Measurements from ENCODE around the gene KANSL1L.

KANSL1L gene

DNA sequence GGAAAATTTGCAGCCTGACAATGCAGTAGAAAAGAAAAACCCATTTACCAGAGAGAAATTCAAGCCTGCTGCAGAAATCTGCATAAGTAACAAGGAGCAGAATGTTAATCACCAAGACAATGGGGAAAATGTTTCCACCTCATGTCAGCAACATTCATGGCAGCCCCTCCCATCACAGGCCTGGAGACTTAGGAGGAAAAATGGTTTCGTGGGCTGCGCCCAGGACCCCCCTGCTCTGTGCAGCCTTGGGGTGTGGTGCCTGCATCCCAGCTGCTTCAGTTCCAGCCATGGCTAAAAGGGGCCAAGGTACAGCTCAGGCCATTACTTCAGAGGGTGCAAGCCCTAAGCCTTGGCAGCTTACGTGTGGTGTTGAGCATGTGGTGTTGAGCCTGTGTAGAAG, 115.4 kb downstream of the KANSL1L start:
- no peaks in the 10 kb centered on the region for H3K4me1 ChIP-seq (ENCODE audit: control insufficient read depth, insufficient read depth, low read length)
- no peak overlapping the region for H3K9ac ChIP-seq (ENCODE audit: low read length)
- H3K9me3 ChIP-seq (ENCODE audit: control insufficient read depth, low read length), result peaks cover 11% of the 10 kb centered on the region
- H3K4me3 ChIP-seq (ENCODE audit: low read length), result no peak overlapping the region
- no peaks in the 10 kb centered on the region for H3K36me3 ChIP-seq (ENCODE audit: control insufficient read depth, insufficient read depth, low read length, severe bottlenecking)
- H3K27me3 ChIP-seq (replicated peaks; ENCODE audit: control insufficient read depth, insufficient read depth, low read length), result no peaks in the 10 kb centered on the region
- DNase-seq (ENCODE audit: low read depth), result no peak

DNA sequence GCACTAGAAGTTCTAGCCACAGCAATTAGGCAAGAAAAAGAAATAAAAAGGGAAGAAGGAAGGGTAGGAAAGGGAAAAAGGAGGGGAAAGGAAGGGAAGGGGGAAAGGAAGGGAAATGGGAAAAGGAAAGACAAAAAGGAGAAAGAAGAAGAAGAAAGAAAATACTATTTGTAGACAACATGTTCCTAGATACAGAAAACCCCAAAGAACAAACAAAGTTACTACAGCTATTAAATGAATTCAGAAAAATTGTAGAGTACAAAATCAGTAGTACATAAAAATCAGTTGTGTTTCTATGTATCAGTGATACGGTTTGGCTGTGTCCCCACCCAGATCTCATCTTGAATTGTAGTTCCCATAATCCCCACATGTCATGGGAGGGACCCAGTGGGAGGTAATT, 116.5 kb downstream of the KANSL1L start:
- DNase-seq (ENCODE audit: low read depth), result no peak
- H3K9ac ChIP-seq (ENCODE audit: low read length), result no peak overlapping the region
- H3K27me3 ChIP-seq (replicated peaks; ENCODE audit: control insufficient read depth, insufficient read depth, low read length), result no peaks in the 10 kb centered on the region
- H3K36me3 ChIP-seq (ENCODE audit: control insufficient read depth, insufficient read depth, low read length, severe bottlenecking), result no peaks in the 10 kb centered on the region
- no peaks in the 10 kb centered on the region for H3K4me1 ChIP-seq (ENCODE audit: control insufficient read depth, insufficient read depth, low read length)
- peaks cover 11% of the 10 kb centered on the region for H3K9me3 ChIP-seq (ENCODE audit: control insufficient read depth, low read length)
- no peak overlapping the region for H3K4me3 ChIP-seq (ENCODE audit: low read length)

DNA sequence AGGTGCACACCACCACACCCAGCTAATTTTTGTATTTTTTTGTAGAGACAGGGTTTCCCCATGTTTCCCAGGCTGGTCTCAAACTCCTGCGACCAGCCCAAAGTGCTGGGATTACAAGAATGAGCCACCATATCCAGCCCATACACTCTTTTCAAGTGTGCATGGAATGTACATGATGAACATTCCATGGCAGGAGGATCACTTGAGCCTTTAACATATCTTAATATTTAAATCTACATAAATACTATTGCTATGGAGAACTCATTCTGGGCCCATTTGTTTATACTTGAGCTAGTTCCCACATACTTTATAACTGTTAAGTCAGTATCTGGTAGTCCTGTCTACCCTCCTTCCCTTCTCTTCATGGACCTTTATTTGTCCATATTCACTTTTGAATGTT, 120.3 kb downstream of the KANSL1L start:
- DNase-seq (ENCODE audit: low read depth), result no peak
- H3K4me3 ChIP-seq (ENCODE audit: low read length), result no peak overlapping the region
- H3K4me1 ChIP-seq (ENCODE audit: control insufficient read depth, insufficient read depth, low read length), result no peaks in the 10 kb centered on the region
- H3K9ac ChIP-seq (ENCODE audit: low read length), result no peak overlapping the region
- peaks cover 11% of the 10 kb centered on the region for H3K9me3 ChIP-seq (ENCODE audit: control insufficient read depth, low read length)
- H3K36me3 ChIP-seq (ENCODE audit: control insufficient read depth, insufficient read depth, low read length, severe bottlenecking), result peaks cover 7% of the 10 kb centered on the region
- H3K27me3 ChIP-seq (replicated peaks; ENCODE audit: control insufficient read depth, insufficient read depth, low read length), result no peaks in the 10 kb centered on the region

DNA sequence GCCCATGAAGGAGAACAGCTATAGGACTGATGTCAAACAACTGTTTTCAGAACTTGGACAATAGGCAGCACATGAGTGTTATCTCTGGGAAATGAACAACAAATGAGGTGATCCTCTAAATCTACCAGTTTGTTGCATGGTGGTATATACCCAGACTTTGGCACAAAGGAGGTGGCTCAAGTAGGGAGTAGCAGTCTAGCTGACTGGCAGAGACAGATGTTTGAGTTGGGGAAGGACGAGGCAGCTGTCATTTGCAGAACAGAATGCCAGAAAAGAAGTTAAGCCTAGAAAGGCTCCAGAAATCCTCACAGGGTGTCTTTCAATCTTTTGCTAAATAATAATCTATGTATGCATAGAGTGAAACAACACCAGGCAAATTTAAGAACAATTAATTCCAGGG, 121.4 kb downstream of the KANSL1L start:
- H3K9me3 ChIP-seq (ENCODE audit: control insufficient read depth, low read length), result peaks cover 7% of the 10 kb centered on the region
- no peak for DNase-seq (ENCODE audit: low read depth)
- H3K36me3 ChIP-seq (ENCODE audit: control insufficient read depth, insufficient read depth, low read length, severe bottlenecking), result peaks cover 8% of the 10 kb centered on the region
- H3K27me3 ChIP-seq (replicated peaks; ENCODE audit: control insufficient read depth, insufficient read depth, low read length), result no peaks in the 10 kb centered on the region
- no peaks in the 10 kb centered on the region for H3K4me1 ChIP-seq (ENCODE audit: control insufficient read depth, insufficient read depth, low read length)
- no peak overlapping the region for H3K9ac ChIP-seq (ENCODE audit: low read length)
- no peak overlapping the region for H3K4me3 ChIP-seq (ENCODE audit: low read length)

DNA sequence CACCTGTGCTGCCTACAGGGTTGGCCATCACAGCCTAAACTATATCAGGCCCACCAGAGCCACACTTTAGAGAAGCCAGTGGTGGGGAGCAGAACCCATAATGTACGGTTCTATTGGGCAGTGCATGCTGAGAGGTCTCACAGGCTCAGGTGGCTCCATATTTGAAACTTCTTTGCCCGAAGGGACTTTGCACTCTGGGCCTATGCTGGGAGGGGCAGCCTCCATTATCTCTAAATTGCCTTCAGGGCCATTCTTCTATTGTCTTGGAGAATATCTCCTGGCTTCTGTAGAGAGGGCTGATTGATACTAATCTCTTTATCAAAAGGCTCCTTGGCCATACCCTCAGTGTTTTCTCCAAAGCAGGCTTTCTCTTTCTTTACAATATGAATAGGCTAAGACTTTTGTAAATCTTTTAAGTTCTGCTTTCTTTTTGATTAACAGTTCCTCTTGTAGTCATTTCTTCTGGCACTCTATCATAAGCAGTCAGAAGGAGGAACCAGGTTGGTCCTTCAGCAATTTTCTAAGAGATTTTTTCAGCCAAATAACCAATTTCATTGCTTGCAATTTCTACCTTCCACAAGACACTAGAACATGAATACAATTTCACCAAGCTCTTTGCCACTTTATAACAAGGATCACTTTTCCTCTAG, 124.2 kb downstream of the KANSL1L start:
- H3K27me3 ChIP-seq (replicated peaks; ENCODE audit: control insufficient read depth, insufficient read depth, low read length), result no peaks in the 10 kb centered on the region
- H3K9ac ChIP-seq (ENCODE audit: low read length), result no peak overlapping the region
- DNase-seq (ENCODE audit: low read depth), result no peak
- no peak overlapping the region for H3K4me3 ChIP-seq (ENCODE audit: low read length)
- H3K36me3 ChIP-seq (ENCODE audit: control insufficient read depth, insufficient read depth, low read length, severe bottlenecking), result peaks cover 12% of the 10 kb centered on the region
- H3K4me1 ChIP-seq (ENCODE audit: control insufficient read depth, insufficient read depth, low read length), result no peaks in the 10 kb centered on the region
- H3K9me3 ChIP-seq (ENCODE audit: control insufficient read depth, low read length), result no peaks in the 10 kb centered on the region

DNA sequence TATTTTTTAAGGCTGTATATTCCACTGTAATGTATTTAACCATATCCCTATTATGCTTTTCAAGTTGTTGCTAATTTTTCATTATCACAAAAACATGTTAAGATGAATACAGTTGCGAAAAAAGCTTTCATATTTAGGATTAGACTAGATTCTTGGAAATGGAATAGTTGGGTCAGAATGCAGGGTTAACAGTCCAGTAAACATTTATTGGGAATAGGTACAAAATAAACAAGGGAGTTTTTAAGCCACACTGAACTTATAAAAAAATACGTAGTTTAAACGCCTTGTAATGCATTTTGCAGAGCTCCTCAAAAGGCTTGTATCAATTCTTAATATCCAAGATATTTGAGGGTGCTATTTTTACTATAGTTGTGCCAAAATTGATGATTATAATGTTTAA, 133.1 kb downstream of the KANSL1L start:
- Histone ChIP-seq H3K27me3 (replicated peaks; ENCODE audit: control insufficient read depth, insufficient read depth, low read length) (no peaks in the 10 kb centered on the region), H3K9me3 (ENCODE audit: control insufficient read depth, low read length) (no peaks in the 10 kb centered on the region), H3K9ac (ENCODE audit: low read length) (no peak overlapping the region), H3K36me3 (ENCODE audit: control insufficient read depth, insufficient read depth, low read length, severe bottlenecking) (peaks cover 23% of the 10 kb centered on the region), H3K4me3 (ENCODE audit: low read length) (no peak overlapping the region), H3K4me1 (ENCODE audit: control insufficient read depth, insufficient read depth, low read length) (no peaks in the 10 kb centered on the region)
- no peak for DNase-seq (ENCODE audit: low read depth)

DNA sequence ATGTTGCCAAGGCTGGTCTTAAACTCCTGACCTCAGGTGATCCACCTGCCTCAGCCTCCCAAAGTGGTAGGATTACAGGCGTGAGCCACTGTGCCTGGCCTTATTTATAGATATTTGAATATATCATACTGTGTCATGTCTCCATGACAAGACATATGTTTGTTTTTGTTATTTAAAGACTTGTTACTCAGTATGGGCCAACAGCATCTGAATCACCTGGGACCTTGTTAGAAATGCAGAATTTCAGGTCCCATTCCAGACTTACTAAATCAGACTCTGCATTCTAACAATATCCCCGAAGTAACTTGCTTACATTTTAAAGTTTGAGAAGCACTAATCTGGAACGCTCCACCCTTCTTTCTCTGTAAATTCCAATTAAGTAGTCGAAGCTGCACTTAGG, 135.5 kb downstream of the KANSL1L start:
- Histone ChIP-seq H3K9me3 (ENCODE audit: control insufficient read depth, low read length) (no peaks in the 10 kb centered on the region), H3K9ac (ENCODE audit: low read length) (no peak overlapping the region), H3K27me3 (replicated peaks; ENCODE audit: control insufficient read depth, insufficient read depth, low read length) (no peaks in the 10 kb centered on the region), H3K36me3 (ENCODE audit: control insufficient read depth, insufficient read depth, low read length, severe bottlenecking) (peaks cover 14% of the 10 kb centered on the region), H3K4me3 (ENCODE audit: low read length) (no peak overlapping the region), H3K4me1 (ENCODE audit: control insufficient read depth, insufficient read depth, low read length) (no peaks in the 10 kb centered on the region)
- no peak for DNase-seq (ENCODE audit: low read depth)

DNA sequence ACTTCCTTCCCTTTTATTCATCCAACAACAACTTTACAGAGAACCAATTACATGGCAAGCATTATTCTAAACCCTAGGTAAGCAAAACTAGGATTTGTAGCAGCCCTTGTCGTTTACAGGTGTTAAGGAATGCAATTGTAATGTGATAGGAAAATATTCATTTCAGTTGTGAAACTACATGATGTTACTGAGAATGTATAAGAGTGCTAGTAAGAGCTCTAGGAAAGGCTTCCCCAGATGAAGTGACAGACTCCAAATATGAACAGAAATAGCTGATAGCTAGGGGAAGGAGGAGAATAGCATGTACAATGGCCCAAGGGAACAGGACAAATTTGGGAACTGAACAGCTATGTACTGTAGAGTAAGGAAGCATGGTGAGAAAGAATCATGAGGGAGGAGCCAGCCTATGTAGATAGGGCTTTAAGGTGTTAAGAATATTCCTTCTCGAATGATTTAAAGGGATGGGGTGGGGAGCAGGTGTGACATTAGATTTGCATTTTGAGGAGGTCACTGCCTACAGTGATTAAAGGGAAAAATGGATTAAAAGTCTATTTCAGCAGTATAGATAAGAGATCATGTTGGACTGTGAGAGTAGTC, 137.0 kb downstream of the KANSL1L start:
- Histone ChIP-seq H3K4me1 (ENCODE audit: control insufficient read depth, insufficient read depth, low read length) (no peaks in the 10 kb centered on the region), H3K9me3 (ENCODE audit: control insufficient read depth, low read length) (no peaks in the 10 kb centered on the region), H3K9ac (ENCODE audit: low read length) (no peak overlapping the region), H3K4me3 (ENCODE audit: low read length) (no peak overlapping the region), H3K27me3 (replicated peaks; ENCODE audit: control insufficient read depth, insufficient read depth, low read length) (no peaks in the 10 kb centered on the region), H3K36me3 (ENCODE audit: control insufficient read depth, insufficient read depth, low read length, severe bottlenecking) (peaks cover 9% of the 10 kb centered on the region)
- DNase-seq (ENCODE audit: low read depth), result no peak

DNA sequence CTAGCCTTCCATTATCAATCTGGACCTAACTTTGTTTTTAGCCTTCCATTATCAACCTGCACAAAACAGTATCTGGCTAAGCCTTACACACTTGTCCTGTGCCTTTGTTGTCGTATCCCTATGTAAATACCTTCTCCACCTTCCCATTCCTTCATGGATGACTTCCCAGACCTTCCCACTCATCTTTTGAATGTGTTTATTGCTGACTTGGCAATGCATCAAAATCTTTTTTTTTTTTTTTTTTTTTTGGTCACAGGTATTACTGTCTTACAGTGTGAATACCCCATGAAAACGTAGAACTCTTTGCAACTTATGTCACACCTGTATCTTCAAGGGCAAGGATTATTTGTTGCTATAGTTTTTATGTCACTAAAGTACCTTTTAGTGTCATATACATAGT, 143.0 kb downstream of the KANSL1L start:
- H3K4me3 ChIP-seq (ENCODE audit: low read length), result no peak overlapping the region
- no peaks in the 10 kb centered on the region for H3K9me3 ChIP-seq (ENCODE audit: control insufficient read depth, low read length)
- peaks cover 52% of the 10 kb centered on the region for H3K36me3 ChIP-seq (ENCODE audit: control insufficient read depth, insufficient read depth, low read length, severe bottlenecking)
- no peaks in the 10 kb centered on the region for H3K4me1 ChIP-seq (ENCODE audit: control insufficient read depth, insufficient read depth, low read length)
- no peak overlapping the region for H3K9ac ChIP-seq (ENCODE audit: low read length)
- H3K27me3 ChIP-seq (replicated peaks; ENCODE audit: control insufficient read depth, insufficient read depth, low read length), result no peaks in the 10 kb centered on the region
- no peak for DNase-seq (ENCODE audit: low read depth)

DNA sequence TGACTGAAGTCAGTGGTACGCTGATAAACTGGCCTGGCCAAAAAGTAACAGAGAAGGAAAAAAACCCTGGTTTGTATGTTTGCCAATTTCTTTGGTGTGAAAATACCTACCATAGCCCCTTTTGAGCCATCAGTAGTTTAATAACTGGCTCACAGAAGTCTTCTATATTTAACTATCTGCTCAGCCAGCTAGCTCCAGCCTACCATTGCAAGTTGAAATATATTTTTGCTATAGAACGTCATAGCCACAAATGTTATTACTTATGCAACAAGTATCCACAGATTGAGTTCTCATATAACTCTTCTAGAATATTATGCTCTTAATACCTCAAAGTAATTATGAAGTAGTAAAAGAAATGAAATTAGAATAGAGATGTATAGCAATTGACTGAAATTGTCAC, 143.6 kb downstream of the KANSL1L start:
- Histone ChIP-seq H3K9me3 (ENCODE audit: control insufficient read depth, low read length) (no peaks in the 10 kb centered on the region), H3K36me3 (ENCODE audit: control insufficient read depth, insufficient read depth, low read length, severe bottlenecking) (peaks cover 57% of the 10 kb centered on the region), H3K27me3 (replicated peaks; ENCODE audit: control insufficient read depth, insufficient read depth, low read length) (no peaks in the 10 kb centered on the region), H3K4me3 (ENCODE audit: low read length) (no peak overlapping the region), H3K4me1 (ENCODE audit: control insufficient read depth, insufficient read depth, low read length) (no peaks in the 10 kb centered on the region), H3K9ac (ENCODE audit: low read length) (no peak overlapping the region)
- no peak for DNase-seq (ENCODE audit: low read depth)

DNA sequence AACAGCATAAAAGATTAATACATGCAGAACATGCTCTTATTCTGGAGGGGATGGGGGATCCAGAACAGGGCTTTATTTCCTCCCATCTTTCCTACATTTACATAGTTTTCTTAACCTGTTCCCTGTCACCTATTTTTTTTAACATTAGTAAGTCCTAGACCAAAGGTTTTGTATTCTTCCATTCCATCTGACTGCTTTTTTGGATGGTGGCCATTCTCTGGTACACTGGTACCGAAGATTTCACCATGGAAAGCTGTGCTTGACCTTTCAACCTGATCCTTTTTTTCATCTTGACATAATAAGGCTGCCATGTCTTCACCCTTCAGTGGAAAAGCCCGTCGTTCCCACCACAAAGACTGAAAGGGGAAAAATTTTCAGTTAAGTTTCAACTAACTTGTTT, 148.4 kb downstream of the KANSL1L start:
- H3K4me1 ChIP-seq (ENCODE audit: control insufficient read depth, insufficient read depth, low read length), result no peaks in the 10 kb centered on the region
- peaks cover 92% of the 10 kb centered on the region for H3K36me3 ChIP-seq (ENCODE audit: control insufficient read depth, insufficient read depth, low read length, severe bottlenecking)
- DNase-seq (ENCODE audit: low read depth), result no peak
- no peak overlapping the region for H3K4me3 ChIP-seq (ENCODE audit: low read length)
- no peak overlapping the region for H3K9ac ChIP-seq (ENCODE audit: low read length)
- no peaks in the 10 kb centered on the region for H3K9me3 ChIP-seq (ENCODE audit: control insufficient read depth, low read length)
- no peaks in the 10 kb centered on the region for H3K27me3 ChIP-seq (replicated peaks; ENCODE audit: control insufficient read depth, insufficient read depth, low read length)

DNA sequence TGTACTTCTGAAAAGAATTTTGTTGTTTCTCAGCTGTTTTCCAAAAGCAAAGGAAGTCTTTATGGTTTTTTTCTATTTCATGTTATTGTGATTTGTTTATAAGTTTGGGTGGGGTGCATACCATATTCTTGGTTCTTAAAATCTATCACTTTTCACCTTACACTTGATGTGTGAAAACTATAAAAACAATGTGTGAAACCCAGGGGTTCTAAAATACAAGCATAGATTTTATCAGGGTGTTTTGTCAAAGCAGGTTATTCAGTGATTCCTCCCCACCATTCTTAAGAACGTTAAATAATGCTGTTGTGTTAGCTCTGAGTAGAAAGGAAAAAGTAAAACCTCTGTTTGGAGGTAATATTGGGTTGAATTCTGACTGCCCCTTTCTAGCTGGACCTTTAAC, 151.1 kb downstream of the KANSL1L start:
- no peak overlapping the region for H3K9ac ChIP-seq (ENCODE audit: low read length)
- no peaks in the 10 kb centered on the region for H3K27me3 ChIP-seq (replicated peaks; ENCODE audit: control insufficient read depth, insufficient read depth, low read length)
- DNase-seq (ENCODE audit: low read depth), result no peak
- H3K4me1 ChIP-seq (ENCODE audit: control insufficient read depth, insufficient read depth, low read length), result no peaks in the 10 kb centered on the region
- H3K4me3 ChIP-seq (ENCODE audit: low read length), result no peak overlapping the region
- no peaks in the 10 kb centered on the region for H3K9me3 ChIP-seq (ENCODE audit: control insufficient read depth, low read length)
- H3K36me3 ChIP-seq (ENCODE audit: control insufficient read depth, insufficient read depth, low read length, severe bottlenecking), result peaks cover 99% of the 10 kb centered on the region
